Activated T-cell treated with anti-CD3 and anti-CD28 coated beads, Interleukin-2, amount 50 U/mL, for 4 hours (primary cell): ENCODE results near the gene DSN1. TPM values are rescaled to one million over a fixed set of nuclear protein-coding genes. Genes with fewer than 3 reads are reported as not detected.

Source experiments
- ATAC-seq, 2 donors: fragments of 200-7000 bp; cut with Tn5 transposase; one replicate each; pipeline ENCODE4 v1.10.0; 2021
- DNase-seq: peaks from one replicate; pipeline ENCODE4 v3.0.0-alpha.2; 2020
- H3K27me3 Mint-ChIP-seq: one replicate; pipeline ENCODE4 v1.8.0; 2021; ENCODE audit warnings: low read depth, mixed read lengths
- H3K36me3 Mint-ChIP-seq: one replicate; pipeline ENCODE4 v1.8.0; 2022; ENCODE audit warnings: mixed read lengths; ENCODE audit not compliant: insufficient read depth
- H3K4me1 Mint-ChIP-seq: one replicate; pipeline ENCODE4 v1.8.0; 2021; ENCODE audit warnings: low read depth, mixed read lengths
- H3K4me3 Mint-ChIP-seq: one replicate; pipeline ENCODE4 v1.8.0; 2021; ENCODE audit warnings: mild to moderate bottlenecking, moderate library complexity, mixed read lengths
- H3K9me3 Mint-ChIP-seq: one replicate; pipeline ENCODE4 v1.8.0; 2021; ENCODE audit warnings: mixed read lengths
- total RNA-seq, 3 donors: library from RNA; stranded (reverse); gene quantifications; one replicate each; pipeline ENCODE4 v1.2.1, GENCODE V29; 2021

Gene DSN1
- total RNA-seq, 3 donors from 2014 or later = 11.6 to 13.7 (median 13.1) TPM

DNA sequence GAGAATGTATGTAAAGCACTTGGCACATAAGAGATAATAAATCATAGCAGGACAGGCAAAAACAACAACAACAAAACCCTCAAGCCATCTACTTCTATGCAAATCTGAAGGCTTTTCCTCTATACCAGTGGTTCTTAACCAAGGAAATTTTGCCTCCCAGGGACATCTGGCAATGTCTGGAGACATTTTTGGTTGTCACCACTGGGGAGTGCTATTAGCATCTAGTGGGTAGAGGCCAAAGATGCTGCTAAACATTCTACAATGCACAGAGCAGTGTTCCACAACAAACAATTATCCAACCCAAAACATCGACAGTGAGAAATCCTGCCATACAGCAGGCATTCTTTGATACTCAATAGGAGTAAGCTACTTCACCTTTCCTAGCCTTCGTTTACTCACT, 55.9 kb downstream of the DSN1 start:
- Mint-ChIP-seq H3K4me1 (peaks cover 4% of the 10 kb centered on the region), H3K4me3 (no peak overlapping the region), H3K27me3 (no peaks in the 10 kb centered on the region), H3K9me3 (no peaks in the 10 kb centered on the region), H3K36me3 (peaks cover 11% of the 10 kb centered on the region)
- ATAC-seq = no peak
- DNase-seq = no peak

DNA sequence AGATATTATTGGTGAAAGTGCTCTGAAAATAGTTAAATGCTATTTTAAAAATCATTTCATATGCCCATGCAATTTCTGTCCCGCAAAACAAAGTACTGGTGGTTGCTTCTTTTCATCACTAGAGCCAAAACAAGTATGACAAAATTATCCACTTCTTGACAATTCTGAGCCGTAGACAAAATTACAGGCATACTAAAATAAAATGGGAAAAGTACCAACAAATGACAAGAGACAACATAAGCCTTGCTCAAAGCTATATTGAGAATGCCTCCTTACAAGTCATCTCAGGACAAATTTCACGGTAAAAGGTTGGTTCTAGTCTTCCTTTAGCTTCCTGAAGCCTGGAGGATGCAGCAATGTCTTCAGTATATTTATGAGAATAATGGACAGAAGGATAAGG, 56.5 kb downstream of the DSN1 start:
- H3K4me1 Mint-ChIP-seq = peaks cover 4% of the 10 kb centered on the region
- no peak overlapping the region for H3K4me3 Mint-ChIP-seq
- H3K9me3 Mint-ChIP-seq = no peaks in the 10 kb centered on the region
- H3K36me3 Mint-ChIP-seq = peaks cover 11% of the 10 kb centered on the region
- ATAC-seq (no peak), DNase-seq (no peak)
- H3K27me3 Mint-ChIP-seq = no peaks in the 10 kb centered on the region

DNA sequence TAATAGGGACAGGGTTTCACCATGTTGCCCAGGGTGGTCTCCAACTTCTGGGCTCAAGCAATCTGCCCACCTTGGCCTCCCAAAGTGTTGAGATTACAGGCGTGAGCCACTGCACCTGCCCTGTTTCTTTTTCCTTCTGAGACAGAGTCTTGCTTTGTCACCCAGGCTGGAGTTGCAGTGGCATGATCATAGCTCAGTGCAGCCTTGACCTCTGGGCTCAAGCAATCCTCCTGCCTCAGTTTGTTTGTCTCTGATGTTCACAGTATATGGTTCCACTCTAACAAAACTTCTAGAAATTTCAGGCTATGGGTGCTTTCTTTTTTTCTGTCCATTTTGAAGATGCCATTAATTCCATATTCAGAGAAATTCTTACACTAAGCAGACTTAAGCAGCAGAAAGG, 60.8 kb downstream of the DSN1 start:
- ATAC-seq = no peak

DNA sequence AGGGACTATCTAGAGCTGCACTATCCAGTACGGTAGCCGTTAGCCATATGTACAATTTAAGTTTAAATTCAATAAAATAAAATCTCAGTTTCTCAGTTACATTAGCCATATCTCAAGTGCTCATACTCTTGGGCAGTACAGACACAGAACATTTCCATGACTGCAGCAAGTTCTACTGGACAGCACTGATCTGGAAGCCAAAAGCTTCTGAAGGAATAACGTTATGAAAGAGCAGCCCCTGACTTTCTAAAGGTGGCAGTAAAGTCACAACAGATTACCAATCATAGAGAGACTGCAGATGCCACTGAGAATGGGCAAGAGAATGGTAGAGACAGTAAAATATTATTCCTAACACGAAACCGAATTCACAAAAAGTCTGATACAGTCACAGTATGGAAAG, 64.4 kb downstream of the DSN1 start:
- Mint-ChIP-seq H3K9me3 (no peaks in the 10 kb centered on the region), H3K27me3 (no peaks in the 10 kb centered on the region), H3K4me3 (no peak overlapping the region), H3K4me1 (no peaks in the 10 kb centered on the region), H3K36me3 (peaks cover 6% of the 10 kb centered on the region)
- DNase-seq (no peak), ATAC-seq (no peak)

More for the DNA sequence above, 60.8 kb downstream of the DSN1 start:
- peaks cover 2% of the 10 kb centered on the region for H3K36me3 Mint-ChIP-seq
- H3K27me3 Mint-ChIP-seq = no peaks in the 10 kb centered on the region
- H3K4me1 Mint-ChIP-seq = no peaks in the 10 kb centered on the region
- H3K9me3 Mint-ChIP-seq = no peaks in the 10 kb centered on the region
- no peak overlapping the region for H3K4me3 Mint-ChIP-seq
- no peak for DNase-seq

DNA sequence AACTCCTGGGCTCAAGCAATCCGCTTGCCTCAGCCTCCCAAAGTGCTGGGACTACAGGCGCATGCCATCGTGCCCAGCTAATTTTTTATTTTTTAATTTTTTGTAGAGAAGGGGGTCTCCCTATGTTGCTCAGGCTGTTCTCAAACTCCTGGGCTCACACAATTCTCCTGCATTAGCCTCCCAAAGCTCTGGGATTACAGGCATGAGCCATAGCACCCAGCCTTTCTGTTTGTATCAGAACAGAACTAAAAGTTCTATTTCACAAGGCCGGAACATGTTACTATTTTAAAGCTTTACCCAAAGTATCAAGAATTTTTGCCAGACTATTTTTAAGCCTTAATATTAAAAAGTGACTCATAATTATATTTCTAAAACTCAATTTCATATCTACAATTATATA, 70.0 kb downstream of the DSN1 start:
- ATAC-seq (no peak), DNase-seq (no peak)
- Mint-ChIP-seq H3K36me3 (peaks cover 8% of the 10 kb centered on the region), H3K27me3 (no peaks in the 10 kb centered on the region), H3K9me3 (no peaks in the 10 kb centered on the region), H3K4me1 (no peaks in the 10 kb centered on the region), H3K4me3 (no peak overlapping the region)

Other genes with a start within 250 kb of the DSN1 start
- gene MYL9, start 232.2 kb downstream of the DSN1 start, total RNA-seq = 1 to 10 TPM in 1 of 3 donors, under 1 TPM in 2; 0.90 to 1.2 (median 0.98) TPM
- gene TGIF2, start 200.2 kb downstream of the DSN1 start, total RNA-seq = 10 to 100 TPM; 62.2 to 63.9 (median 62.5) TPM
- gene RAB5IF, start 168.0 kb downstream of the DSN1 start, total RNA-seq = 100 to 1,000 TPM; 142 to 153 (median 147) TPM
- 10 to 100 TPM; 50.3 to 77.0 (median 57.8) TPM for gene SLA2, start 127.6 kb downstream of the DSN1 start, total RNA-seq
- gene NDRG3, start 27.7 kb downstream of the DSN1 start, total RNA-seq = 10 to 100 TPM; 10.4 to 11.8 (median 11.4) TPM
- gene TLDC2, start 102.4 kb upstream of the DSN1 start, total RNA-seq = not detected
- gene SAMHD1, start 177.9 kb upstream of the DSN1 start, total RNA-seq = 10 to 100 TPM; 30.8 to 36.1 (median 32.3) TPM